NCI-H446 treated with DMSO at 0.1 percent for 48 hours (cell line): Measurements from ENCODE around the gene KCNJ11.

ENCODE experiments used
- DNase-seq: peaks from one replicate; lab custom pipeline; 2025; lab: John Stamatoyannopoulos, UW

KCNJ11 gene

GRCh38 chr11:17408641-17409040 is 20.2 kb upstream of the KCNJ11 start:
- no peak for DNase-seq

- DNase-seq, result no peak
Observed at GRCh38 chr11:17408026-17408425, 19.6 kb upstream of the KCNJ11 start.

- DNase-seq, result no peak
Observed at GRCh38 chr11:17407575-17407974, 19.1 kb upstream of the KCNJ11 start.

- DNase-seq, result no peak
Observed at GRCh38 chr11:17406818-17407149, 18.3 kb upstream of the KCNJ11 start.

GRCh38 chr11:17406082-17406817 is 17.8 kb upstream of the KCNJ11 start:
- no peak for DNase-seq

GRCh38 chr11:17405232-17406005 is 17.0 kb upstream of the KCNJ11 start:
- no peak for DNase-seq

GRCh38 chr11:17403980-17404759 is 15.7 kb upstream of the KCNJ11 start:
- no peak for DNase-seq

GRCh38 chr11:17402486-17402885 is 14.0 kb upstream of the KCNJ11 start:
- no peak for DNase-seq

- no peak for DNase-seq
Observed at GRCh38 chr11:17401841-17402240, 13.4 kb upstream of the KCNJ11 start.

GRCh38 chr11:17401316-17401715 is 12.9 kb upstream of the KCNJ11 start:
- DNase-seq, result no peak

- DNase-seq, result no peak
Observed at GRCh38 chr11:17400048-17400775, 11.8 kb upstream of the KCNJ11 start.

- DNase-seq, result no peak
Observed at GRCh38 chr11:17399236-17399635, 10.8 kb upstream of the KCNJ11 start.

- DNase-seq, result no peak
Observed at GRCh38 chr11:17397311-17398002, 9.0 kb upstream of the KCNJ11 start.

- DNase-seq, result no peak
Observed at GRCh38 chr11:17396598-17397310, 8.3 kb upstream of the KCNJ11 start.

- DNase-seq, result no peak
Observed at GRCh38 chr11:17395978-17396377, 7.5 kb upstream of the KCNJ11 start.

- DNase-seq, result no peak
Observed at GRCh38 chr11:17395554-17395961, 7.1 kb upstream of the KCNJ11 start.

GRCh38 chr11:17394743-17395390 is 6.4 kb upstream of the KCNJ11 start:
- no peak for DNase-seq

- DNase-seq, result no peak
Observed at GRCh38 chr11:17393472-17393871, 5.0 kb upstream of the KCNJ11 start.

- no peak for DNase-seq
Observed at GRCh38 chr11:17392872-17393271, 4.4 kb upstream of the KCNJ11 start.
